HepG2 (cell line): ENCODE data around the gene HSPA1A. TPM values are rescaled to one million over a fixed set of nuclear protein-coding genes. Genes with fewer than 3 reads are reported as not detected.

Experiments used
- ATAC-seq: fragments of 200-7000 bp; cut with Tn5 transposase; 3 replicates; pipeline ENCODE4 v1.9.1; 2020; ENCODE audit warnings: mild to moderate bottlenecking, moderate library complexity
- BruUV-seq: library from RNA; stranded (reverse); fragments of 400-500 nt; replicated peaks from 2 replicates; lab custom pipeline; 2021; lab: Mats Ljungman, UMichigan
- CTCF ChIA-PET: fragments of 300-600 bp; formaldehyde crosslinking; extraction: SDS; loops from one replicate; lab custom pipeline; 2021; ENCODE audit warnings: low total read pairs, inconsistent platforms, low intra/inter-chr PET ratio; lab: Yijun Ruan, JAX
- POLR2A ChIA-PET: fragments of 350-600 bp; sonication (Branson Sonifier 250); formaldehyde crosslinking; loops from one replicate; lab custom pipeline; 2020; ENCODE audit warnings: antibody characterized with exemption, inconsistent platforms; lab: Yijun Ruan, JAX
- DNase-seq: peaks from one replicate; pipeline ENCODE4 v3.0.0-alpha.2; 2015; ENCODE audit warnings: low spot score
- FAIRE-seq: peaks from 3 replicates; lab custom pipeline; 2011; peaks lifted over from hg19 to GRCh38; lab: Jason Lieb, UNC
- H2AFZ ChIP-seq: one replicate; pipeline ENCODE4 v1.6.1; 2011; ENCODE audit warnings: low read length, inconsistent platforms
- H3K27ac ChIP-seq: fragments of 300-600 bp; 3 replicates; pipeline ENCODE4 v1.8.0; 2011; ENCODE audit warnings: mixed run types, mild to moderate bottlenecking, mixed read lengths, low read length, inconsistent platforms; ENCODE audit not compliant: insufficient read depth; ENCODE audit errors: extremely low read length
- H3K27me3 ChIP-seq, 2 experiments: fragments of 200-600 bp in 1 of 2; 2 replicates in 1 of 2; 3 replicates in 1 of 2; pipeline versions ENCODE4 v1.6.0 to v1.8.0; 2011; ENCODE audit warnings: low read length in 2 of 2, mild to moderate bottlenecking in 2 of 2, moderate library complexity in 2 of 2, inconsistent platforms in 1 of 2; ENCODE audit not compliant: insufficient read depth in 2 of 2, control insufficient read depth in 1 of 2
- H3K36me3 ChIP-seq, 2 experiments: fragments of 200-600 bp in 1 of 2; replicated peaks in 1 of 2; 2 replicates in 1 of 2; 3 replicates in 1 of 2; pipeline versions ENCODE4 v1.5.1 to v1.8.0; 2011; ENCODE audit warnings: low read length in 2 of 2, inconsistent platforms in 1 of 2; ENCODE audit not compliant: insufficient read depth in 2 of 2, control insufficient read depth in 1 of 2
- H3K4me1 ChIP-seq: 2 replicates; pipeline ENCODE4 v1.5.1; 2012; ENCODE audit warnings: low read length, inconsistent platforms; ENCODE audit not compliant: insufficient read depth
- H3K4me2 ChIP-seq: 2 replicates; pipeline ENCODE4 v1.6.0; 2011; ENCODE audit warnings: low read depth, low read length, inconsistent platforms
- H3K4me3 ChIP-seq, 3 experiments: fragments of 200-600 bp in 1 of 3; sonication (generic), shearing (Covaris generic) in 1 of 3; replicated peaks in 1 of 3; 2 replicates each; pipeline ENCODE4 v1.5.1; 2011 to 2016; ENCODE audit warnings: low read length in 3 of 3, inconsistent platforms in 2 of 3, low read depth in 2 of 3, mild to moderate bottlenecking in 2 of 3, control low read depth in 1 of 3, mixed read lengths in 1 of 3; ENCODE audit not compliant: insufficient read depth in 1 of 3
- H3K79me2 ChIP-seq: one replicate; pipeline ENCODE4 v1.6.1; 2011; ENCODE audit warnings: low read length, inconsistent platforms; ENCODE audit not compliant: insufficient read depth
- H3K9ac ChIP-seq: 2 replicates; pipeline ENCODE4 v1.6.0; 2011; ENCODE audit warnings: mild to moderate bottlenecking, low read depth, low read length, inconsistent platforms; ENCODE audit not compliant: insufficient read depth
- H3K9me3 ChIP-seq: 2 replicates; pipeline ENCODE4 v1.5.1; 2012; ENCODE audit warnings: mild to moderate bottlenecking, low read length
- H4K20me1 ChIP-seq: 2 replicates; pipeline ENCODE4 v1.6.0; 2011; ENCODE audit warnings: inconsistent platforms, mild to moderate bottlenecking, low read length, moderate library complexity; ENCODE audit not compliant: insufficient read depth
- AGO1 ChIP-seq: fragments of 200-400 bp; formaldehyde crosslinking; IDR thresholded peaks from 2 replicates; pipeline ENCODE4 v1.6.1; 2017; ENCODE audit warnings: mild to moderate bottlenecking, low read depth, low read length, moderate library complexity; ENCODE audit not compliant: poor library complexity, severe bottlenecking
- DPF2 ChIP-seq: sonication (generic); formaldehyde crosslinking; IDR thresholded peaks from 2 replicates; pipeline ENCODE4 v1.4.0; 2020; ENCODE audit warnings: mild to moderate bottlenecking, low read depth, missing genetic modification reagents, borderline replicate concordance
- FOSL2 ChIP-seq: sonication (generic); formaldehyde crosslinking; IDR thresholded peaks from 2 replicates; pipeline ENCODE4 v1.4.0; 2020; ENCODE audit warnings: missing genetic modification reagents
- FOXP1 ChIP-seq, 2 experiments: fragments of 450-650 bp in 1 of 2; IDR thresholded peaks; 2 replicates each; pipeline ENCODE4 v1.6.1; 2017 to 2018; ENCODE audit warnings: antibody characterized with exemption in 1 of 2
- GABPB1 ChIP-seq: IDR thresholded peaks from 2 replicates; pipeline ENCODE4 v1.6.1; 2016; ENCODE audit warnings: mild to moderate bottlenecking, missing genetic modification reagents, moderate library complexity, missing compliant biosample characterization
- LCORL ChIP-seq, 2 experiments: fragments of 450-650 bp in 1 of 2; sonication (generic) in 1 of 2; formaldehyde crosslinking in 1 of 2; IDR thresholded peaks; 2 replicates each; pipeline versions ENCODE4 v1.5.0 to v1.6.1; 2017 to 2020; ENCODE audit warnings: antibody characterized with exemption in 1 of 2, missing genetic modification reagents in 1 of 2
- MTA3 ChIP-seq: sonication (generic); formaldehyde crosslinking; IDR thresholded peaks from 2 replicates; pipeline ENCODE4 v1.4.0; 2020; ENCODE audit warnings: missing genetic modification reagents
- PRPF4 ChIP-seq: fragments of 200-400 bp; formaldehyde crosslinking; IDR thresholded peaks from 2 replicates; pipeline ENCODE4 v1.6.1; 2016; ENCODE audit warnings: low read length, low read depth; ENCODE audit not compliant: poor library complexity, severe bottlenecking
- SPEN ChIP-seq: sonication (generic); formaldehyde crosslinking; IDR thresholded peaks from 2 replicates; pipeline ENCODE4 v1.5.1; 2020; ENCODE audit warnings: low read depth, mild to moderate bottlenecking, missing genetic modification reagents
- ZBTB4 ChIP-seq: sonication (generic); formaldehyde crosslinking; IDR thresholded peaks from 2 replicates; pipeline ENCODE4 v1.4.0; 2020; ENCODE audit warnings: missing genetic modification reagents, mild to moderate bottlenecking, borderline replicate concordance
- ZNF557 ChIP-seq: sonication (generic); formaldehyde crosslinking; IDR thresholded peaks from 2 replicates; pipeline ENCODE4 v1.4.0; 2020; ENCODE audit warnings: missing genetic modification reagents
- ZNF83 ChIP-seq: sonication (generic); formaldehyde crosslinking; IDR thresholded peaks from 2 replicates; pipeline ENCODE4 v1.4.0; 2020; ENCODE audit warnings: missing genetic modification reagents, mild to moderate bottlenecking, borderline replicate concordance
- ZSCAN5A ChIP-seq: sonication (generic); formaldehyde crosslinking; IDR thresholded peaks from 2 replicates; pipeline ENCODE4 v1.8.0; 2022; ENCODE audit warnings: mild to moderate bottlenecking, missing genetic modification reagents, borderline replicate concordance
- WGBS: methylation state at CpG from one replicate; pipeline ENCODE4 v1.1.6; 2017; ENCODE audit warnings: low lambda C conversion rate; 5-methylcytosine and 5-hydroxymethylcytosine counted together
- in situ Hi-C: cut with HindIII; loops from 2 replicates; pipeline ENCODE4 v1.10.0; 2017; ENCODE audit warnings: low pct_unique_long_range_greater_than_20kb; ENCODE audit not compliant: extremely low pct_ligation_motif_present
- intact Hi-C: fragments of 100-400 bp; cut with micrococcal nuclease; formaldehyde crosslinking; loops from one replicate; pipeline ENCODE4 v1.10.0; 2022; ENCODE audit not compliant: unreplicated experiment
- polyA plus RNA-seq, 8 experiments: library from polyadenylated mRNA; depleted of rRNA in 3 of 8; stranded (reverse) in 7 of 8; unstranded in 1 of 8; fragments of >200 nt; fragmentation: Illumina TruSeq in 4 of 8; extraction: Trizol in 4 of 8; gene quantifications; 2 replicates each; pipeline versions ENCODE4 v1.2.1 to v1.2.3, GENCODE V29; 2011 to 2016; ENCODE audit warnings: low read depth in 4 of 8, missing spikeins in 1 of 8, mixed read lengths in 1 of 8; ENCODE audit not compliant: insufficient read depth in 1 of 8
- total RNA-seq, 5 experiments: library from RNA; depleted of rRNA; stranded (reverse); fragments of >200 nt; fragmentation: Illumina TruSeq; extraction: Trizol; gene quantifications; 2 replicates each; pipeline ENCODE4 v1.2.3, GENCODE V29; 2016; ENCODE audit warnings: low read depth in 1 of 5
- TF ChIP-seq, protein P1 (sequence below): sonication (generic); formaldehyde crosslinking; IDR thresholded peaks from 2 replicates; pipeline ENCODE4 v1.9.0; 2021; ENCODE audit warnings: missing genetic modification reagents, borderline replicate concordance
- TF ChIP-seq, protein P2 (sequence below): sonication (generic); formaldehyde crosslinking; IDR thresholded peaks from 2 replicates; pipeline ENCODE4 v1.4.0; 2020; ENCODE audit warnings: mild to moderate bottlenecking, missing genetic modification reagents

The HSPA1A gene
- total and polyA plus RNA-seq, 2 of the 13 experiments (the other 11 are each of a cell fraction or from before 2014, with no cell fraction given), result 44.5 to 85.0 TPM

DNA sequence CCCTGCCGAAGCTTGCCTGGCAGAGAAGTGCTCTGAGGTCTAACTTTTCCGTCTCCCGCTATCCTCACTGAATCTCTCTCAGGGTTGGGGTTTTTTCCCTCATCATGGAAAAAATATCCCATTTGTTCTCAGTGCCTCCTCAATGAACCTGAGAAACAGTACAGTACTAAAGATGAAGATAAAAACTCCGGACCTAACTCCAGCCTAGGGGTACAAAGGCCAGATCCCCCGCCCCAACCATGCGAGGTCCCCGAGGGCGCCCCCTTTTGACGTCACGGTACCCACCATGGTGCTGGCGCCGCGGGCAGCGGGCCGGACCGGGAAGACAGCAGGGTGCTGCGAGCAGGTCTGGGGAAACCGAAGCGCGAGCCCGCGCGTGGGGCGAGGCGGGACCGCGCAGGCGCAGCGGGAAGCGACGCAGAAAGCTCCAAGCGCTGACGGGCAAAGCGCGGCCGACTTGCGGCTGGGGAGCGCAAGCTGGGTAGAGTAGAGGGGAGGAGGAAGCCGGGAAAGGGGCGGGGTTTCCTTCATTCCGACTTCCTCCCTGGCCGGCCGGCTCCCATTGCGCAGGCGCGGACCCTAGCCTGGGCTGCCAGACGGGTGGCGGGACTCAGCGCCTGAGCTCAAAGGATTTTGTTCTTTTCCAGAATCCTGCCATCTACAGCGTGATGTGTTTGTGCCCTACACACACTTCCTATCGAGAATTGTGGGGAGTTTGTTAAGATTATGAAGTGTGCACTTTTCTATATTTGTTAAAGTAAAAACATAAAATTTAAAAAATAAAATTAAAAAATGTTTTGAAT is 8.7 kb upstream of the HSPA1A start, which contains the start of gene LSM2:
Gene LSM2, minus strand, starts transcription at position 497 of the 803 bp plus-strand sequence. Its CDS starts 209 bp downstream, at position 288.
- WGBS, result under 1% methylated on average over 51 of the region's 51 CpGs
- H3K4me3 ChIP-seq, result peak within 1 kb of the TSS; percentile 82 to 90 (median 84)
- TSS peak; percentile 80 for BruUV-seq
- H3K27ac ChIP-seq, result peak within 1 kb of the TSS; percentile 94
- intact Hi-C loops, result loop anchor here (5.0 kb wide), 1 partner anchor 69 kb away; the partner anchor contains the start of gene CLIC1
- peak within 1 kb of the TSS; percentile 94 for H3K9ac ChIP-seq
- H3K79me2 ChIP-seq, result peaks cover 11% of the 10 kb centered on the region
- H3K4me1 ChIP-seq, result peaks cover 37% of the 10 kb centered on the region
- no peaks in the 10 kb centered on the region for H4K20me1 ChIP-seq
- H3K4me2 ChIP-seq, result peak within 1 kb of the TSS; percentile 83
- in situ Hi-C loops, result no loop called here
- ChIA-PET POLR2A (interaction anchor here (0.5 to 5.9 kb wide), 43 partner anchors 8 to 1165 kb away, joined by 3 to 107 read pairs (median 5); partner anchors contain the start of genes AIF1, APOM, ATF6B and C6orf47), CTCF (interaction anchor here (1.0 kb wide), 1 partner anchor 11 kb away, joined by 3 read pairs; the partner anchor contains the start of gene VARS1)
- DNase-seq, result peak; percentile 96
- peaks cover 0 to 7% of the 10 kb centered on the region in 2 experiments; a peak in 3 of 5 replicates for H3K36me3 ChIP-seq
- peak; percentile 92 for ATAC-seq
- H2AFZ ChIP-seq, result no peak within 1 kb of the TSS
- FAIRE-seq, result peak; percentile 78
- no peaks in the 10 kb centered on the region for H3K27me3 ChIP-seq
- H3K9me3 ChIP-seq, result no peaks in the 10 kb centered on the region
- TF ChIP-seq, protein P1, sequence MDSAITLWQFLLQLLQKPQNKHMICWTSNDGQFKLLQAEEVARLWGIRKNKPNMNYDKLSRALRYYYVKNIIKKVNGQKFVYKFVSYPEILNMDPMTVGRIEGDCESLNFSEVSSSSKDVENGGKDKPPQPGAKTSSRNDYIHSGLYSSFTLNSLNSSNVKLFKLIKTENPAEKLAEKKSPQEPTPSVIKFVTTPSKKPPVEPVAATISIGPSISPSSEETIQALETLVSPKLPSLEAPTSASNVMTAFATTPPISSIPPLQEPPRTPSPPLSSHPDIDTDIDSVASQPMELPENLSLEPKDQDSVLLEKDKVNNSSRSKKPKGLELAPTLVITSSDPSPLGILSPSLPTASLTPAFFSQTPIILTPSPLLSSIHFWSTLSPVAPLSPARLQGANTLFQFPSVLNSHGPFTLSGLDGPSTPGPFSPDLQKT (CRISPR knock-in tag), result no peak
- TF ChIP-seq SPEN (CRISPR knock-in tag) (peak; percentile 93), FOXP1 (IDR thresholded peaks at IDR 0.05) (no peak), FOXP1 (CRISPR knock-in tag; IDR thresholded peaks at IDR 0.05) (no peak), ZNF557 (CRISPR knock-in tag) (no peak), ZBTB4 (CRISPR knock-in tag) (no peak), DPF2 (0 out of 2 replicates have a peak, but pooled peaks have one; percentile 44), ZSCAN5A (CRISPR knock-in tag) (peak; percentile 89; the same call in 1 of the 2 replicates), FOSL2 (CRISPR knock-in tag) (peak; percentile 63), AGO1 (peak; percentile 70), PRPF4 (no peak), LCORL (IDR thresholded peaks at IDR 0.05) (no peak), LCORL (CRISPR knock-in tag; IDR thresholded peaks at IDR 0.05) (peak; percentile 63), GABPB1 (peak; percentile 92), ZNF83 (CRISPR knock-in tag) (no peak), MTA3 (CRISPR knock-in tag) (no peak)
- TF ChIP-seq, protein P2, sequence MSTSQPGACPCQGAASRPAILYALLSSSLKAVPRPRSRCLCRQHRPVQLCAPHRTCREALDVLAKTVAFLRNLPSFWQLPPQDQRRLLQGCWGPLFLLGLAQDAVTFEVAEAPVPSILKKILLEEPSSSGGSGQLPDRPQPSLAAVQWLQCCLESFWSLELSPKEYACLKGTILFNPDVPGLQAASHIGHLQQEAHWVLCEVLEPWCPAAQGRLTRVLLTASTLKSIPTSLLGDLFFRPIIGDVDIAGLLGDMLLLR (CRISPR knock-in tag), result peak; percentile 86
